Neuronal stem cell (in vitro differentiated cells): ENCODE measurements around the gene ASIP.

Experiments
- DNase-seq: peaks from one replicate; pipeline ENCODE4 v3.0.0-alpha.2; 2013; ENCODE audit warnings: low spot score
- H2AFZ ChIP-seq: one replicate; pipeline ENCODE4 v1.6.1; 2013; ENCODE audit warnings: mild to moderate bottlenecking, low read length, inconsistent platforms
- H2AK5ac ChIP-seq: 2 replicates; pipeline ENCODE4 v1.6.1; 2013; ENCODE audit warnings: low read depth, mild to moderate bottlenecking, inconsistent platforms, low read length, moderate library complexity, mixed read lengths
- H2BK120ac ChIP-seq: 2 replicates; pipeline ENCODE4 v1.6.1; 2013; ENCODE audit warnings: low read depth, mild to moderate bottlenecking, inconsistent platforms, low read length, moderate library complexity, mixed read lengths
- H2BK12ac ChIP-seq: one replicate; pipeline ENCODE4 v1.6.1; 2013; ENCODE audit warnings: low read length, inconsistent platforms
- H2BK15ac ChIP-seq: 2 replicates; pipeline ENCODE4 v1.6.1; 2013; ENCODE audit warnings: mild to moderate bottlenecking, low read length, inconsistent platforms, mixed read lengths
- H2BK5ac ChIP-seq: one replicate; pipeline ENCODE4 v1.6.1; 2013; ENCODE audit warnings: inconsistent platforms, mild to moderate bottlenecking, low read length, moderate library complexity
- H3K14ac ChIP-seq: one replicate; pipeline ENCODE4 v1.6.1; 2013; ENCODE audit warnings: low read length, inconsistent platforms
- H3K18ac ChIP-seq: 2 replicates; pipeline ENCODE4 v1.6.1; 2013; ENCODE audit warnings: low read length, inconsistent platforms
- H3K23ac ChIP-seq: 2 replicates; pipeline ENCODE4 v1.6.1; 2013; ENCODE audit warnings: low read depth, mild to moderate bottlenecking, mixed read lengths, low read length, inconsistent platforms; ENCODE audit not compliant: poor library complexity
- H3K27ac ChIP-seq: replicated peaks from 3 replicates; pipeline ENCODE4 v1.5.1; 2013; ENCODE audit warnings: low read length, inconsistent platforms
- H3K27me3 ChIP-seq, 3 experiments: 2 replicates each; pipeline ENCODE4 v1.6.1; 2013; ENCODE audit warnings: low read length in 3 of 3, mild to moderate bottlenecking in 2 of 3, inconsistent platforms in 1 of 3, low read depth in 1 of 3, mixed read lengths in 1 of 3, moderate library complexity in 1 of 3; ENCODE audit not compliant: control insufficient read depth in 3 of 3, insufficient read depth in 3 of 3
- H3K36me3 ChIP-seq, 2 donors: replicated peaks in 1 of 2; 2 replicates each; pipeline ENCODE4 v1.6.1; 2013; ENCODE audit warnings: low read length in 2 of 2; ENCODE audit not compliant: control insufficient read depth in 2 of 2, insufficient read depth in 2 of 2
- H3K4ac ChIP-seq: 2 replicates; pipeline ENCODE4 v1.6.1; 2013; ENCODE audit warnings: inconsistent platforms, mild to moderate bottlenecking, low read length, moderate library complexity
- H3K4me1 ChIP-seq, 2 donors: 1 replicate in 1 of 2; 2 replicates in 1 of 2; pipeline ENCODE4 v1.6.1; 2013; ENCODE audit warnings: low read length in 2 of 2, low read depth in 1 of 2; ENCODE audit not compliant: control insufficient read depth in 2 of 2, insufficient read depth in 1 of 2
- H3K4me2 ChIP-seq: one replicate; pipeline ENCODE4 v1.6.1; 2013; ENCODE audit warnings: mild to moderate bottlenecking, low read length, inconsistent platforms; ENCODE audit not compliant: insufficient read depth, poor library complexity, severe bottlenecking
- H3K4me3 ChIP-seq, 2 donors: 2 replicates each; pipeline ENCODE4 v1.5.1; 2013; ENCODE audit warnings: low read length in 2 of 2, mild to moderate bottlenecking in 2 of 2, inconsistent platforms in 1 of 2, moderate library complexity in 1 of 2
- H3K79me1 ChIP-seq: one replicate; pipeline ENCODE4 v1.6.1; 2013; ENCODE audit warnings: low read depth, mild to moderate bottlenecking, inconsistent platforms, low read length, moderate library complexity
- H3K9ac ChIP-seq: one replicate; pipeline ENCODE4 v1.6.1; 2013; ENCODE audit warnings: mild to moderate bottlenecking, low read depth, low read length, inconsistent platforms; ENCODE audit not compliant: poor library complexity
- H3K9me3 ChIP-seq, 2 donors: replicated peaks in 1 of 2; 2 replicates each; pipeline versions ENCODE3 to v1.6.1; 2013; ENCODE audit warnings: low read length in 2 of 2, mild to moderate bottlenecking in 2 of 2, inconsistent platforms in 1 of 2, low read depth in 1 of 2, mixed read lengths in 1 of 2, moderate library complexity in 1 of 2; ENCODE audit not compliant: control insufficient read depth in 2 of 2, insufficient read depth in 1 of 2
- H4K8ac ChIP-seq: one replicate; pipeline ENCODE4 v1.6.1; 2013; ENCODE audit warnings: low read depth, mild to moderate bottlenecking, inconsistent platforms, low read length, moderate library complexity
- H4K91ac ChIP-seq: one replicate; pipeline ENCODE4 v1.6.1; 2013; ENCODE audit warnings: low read length, low read depth, mild to moderate bottlenecking, inconsistent platforms; ENCODE audit not compliant: poor library complexity
- WGBS, 2 donors: extraction: QIAGEN DNeasy Blood & Tissue Kit; methylation state at CpG; one replicate each; pipeline ENCODE4 v1.1.7; 2013; ENCODE audit warnings: missing lambda C conversion rate in 2 of 2, mixed read lengths in 1 of 2; ENCODE audit not compliant: insufficient read length in 2 of 2, insufficient replicate concordance in 1 of 2; ENCODE audit errors: extremely low coverage in 2 of 2; 5-methylcytosine and 5-hydroxymethylcytosine counted together

ASIP gene

GRCh38 chr20:34211591-34211990, 29.6 kb upstream of the ASIP start:
- Histone ChIP-seq H2AK5ac (no peak overlapping the region), H3K14ac (no peak overlapping the region), H2BK120ac (no peak overlapping the region), H3K23ac (no peak overlapping the region), H3K36me3 (no peaks in the 10 kb centered on the region), H2AFZ (no peak overlapping the region), H3K4me2 (no peak overlapping the region), H2BK5ac (no peak overlapping the region), H3K18ac (no peak overlapping the region), H2BK15ac (no peak overlapping the region), H3K4me1 (no peaks in the 10 kb centered on the region), H4K91ac (no peak overlapping the region), H3K4me3 (no peak overlapping the region), H2BK12ac (no peak overlapping the region), H3K79me1 (no peaks in the 10 kb centered on the region), H3K27me3 (peaks cover 0 to 31% (median 0%) of the 10 kb centered on the region in 3 experiments), H3K9me3 (peaks cover 6 to 11% of the 10 kb centered on the region in 2 donors), H3K4ac (no peak overlapping the region), H3K9ac (no peak overlapping the region), H3K27ac (no peak overlapping the region), H4K8ac (no peak overlapping the region)
- no peak for DNase-seq
- no CpG with 5 or more reads among the region's 2 CpGs for WGBS, 2 donors

DNA sequence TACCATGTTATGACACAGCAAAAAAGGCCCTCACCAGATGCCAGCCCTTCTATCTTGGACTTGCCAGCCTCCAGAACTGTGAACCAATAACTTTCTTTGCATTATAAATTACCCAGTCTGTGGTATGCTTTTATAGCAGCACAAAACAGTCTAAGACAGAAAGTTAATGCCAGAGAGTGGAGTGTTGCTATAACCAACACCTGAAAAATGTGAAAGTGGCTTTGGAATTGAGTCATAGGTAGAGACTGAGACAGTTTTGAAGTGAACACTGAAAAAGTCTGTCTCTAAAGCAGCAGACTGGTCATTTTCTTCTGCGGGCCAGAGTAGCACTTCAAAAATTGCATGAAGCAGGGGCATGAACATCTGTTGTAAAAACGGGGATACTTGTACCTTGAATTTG, 28.0 kb upstream of the ASIP start:
- no peak overlapping the region for H3K4me2 ChIP-seq
- no peak overlapping the region for H4K8ac ChIP-seq
- no CpG with 5 or more reads among the region's 2 CpGs for WGBS, 2 donors

DNA sequence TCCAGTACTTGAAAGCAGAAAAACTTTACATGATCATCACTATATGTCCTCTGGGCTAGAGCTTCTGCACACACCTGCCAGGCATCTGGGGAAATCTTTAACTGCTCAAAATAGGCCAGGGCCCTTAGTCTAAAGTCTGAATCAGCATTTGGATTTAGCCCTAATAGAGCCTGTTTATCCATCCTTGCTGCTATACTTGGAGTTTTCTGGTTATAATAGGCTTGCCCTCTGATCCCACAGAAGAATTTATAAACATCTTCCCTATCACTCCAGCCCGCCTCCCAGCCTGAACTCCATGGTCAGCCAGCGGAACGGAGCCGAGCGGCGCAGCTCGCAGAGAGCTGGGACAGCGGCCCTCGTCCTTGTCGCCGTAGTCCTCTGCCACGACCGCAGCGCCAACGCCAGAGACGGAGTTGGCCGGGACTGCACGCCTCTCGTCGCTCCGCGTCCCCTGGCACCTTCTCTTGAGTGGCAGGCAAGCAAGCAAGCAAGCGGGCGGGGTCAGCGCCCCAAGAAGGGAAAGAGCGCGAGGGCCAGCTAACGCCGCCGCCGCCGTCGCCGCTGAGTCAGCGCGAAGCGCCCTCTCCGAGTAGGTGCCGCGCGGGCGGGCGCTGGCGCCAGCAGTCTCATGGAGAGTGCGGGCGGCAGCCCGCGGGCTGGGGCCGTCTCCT, 25.4 kb upstream of the ASIP start:
- peak overlapping the region; percentile 80 for H3K4me2 ChIP-seq
- peak overlapping the region; percentile 98 for H3K18ac ChIP-seq
- H3K36me3 ChIP-seq, result no peaks in the 10 kb centered on the region
- peak overlapping the region; percentile 77 for H3K9ac ChIP-seq
- no peaks in the 10 kb centered on the region for H3K4me1 ChIP-seq
- peak overlapping the region; percentile 85 for H4K91ac ChIP-seq
- WGBS, 2 donors, result no CpG with 5 or more reads among the region's 49 CpGs
- H3K27me3 ChIP-seq, result peaks cover 0 to 47% (median 0%) of the 10 kb centered on the region in 3 experiments
- H3K4me3 ChIP-seq, result peak overlapping the region; percentile 57 to 78
- peak overlapping the region; percentile 89 for H3K23ac ChIP-seq
- peak overlapping the region; percentile 43 for H4K8ac ChIP-seq
- peaks cover 0 to 6% of the 10 kb centered on the region in 2 donors for H3K9me3 ChIP-seq
- no peak overlapping the region for H2BK15ac ChIP-seq
- peak overlapping the region; percentile 94 for H2AFZ ChIP-seq
- H2AK5ac ChIP-seq, result no peak overlapping the region
- no peak overlapping the region for H2BK120ac ChIP-seq
- H2BK5ac ChIP-seq, result no peak overlapping the region
- peak; percentile 72 for DNase-seq
- no peaks in the 10 kb centered on the region for H3K79me1 ChIP-seq
- no peak overlapping the region for H3K27ac ChIP-seq
- H3K14ac ChIP-seq, result peak overlapping the region; percentile 82
- peak overlapping the region; percentile 73 for H2BK12ac ChIP-seq
- no peak overlapping the region for H3K4ac ChIP-seq

More for the DNA sequence above, 28.0 kb upstream of the ASIP start:
- Histone ChIP-seq H2BK12ac (no peak overlapping the region), H3K4me1 (no peaks in the 10 kb centered on the region), H2BK5ac (no peak overlapping the region), H2AK5ac (no peak overlapping the region), H3K18ac (no peak overlapping the region), H3K27me3 (peaks cover 0 to 39% (median 0%) of the 10 kb centered on the region in 3 experiments), H3K36me3 (no peaks in the 10 kb centered on the region), H2BK15ac (no peak overlapping the region), H3K23ac (no peak overlapping the region), H2AFZ (no peak overlapping the region), H2BK120ac (no peak overlapping the region), H3K4me3 (no peak overlapping the region), H3K14ac (no peak overlapping the region), H3K4ac (no peak overlapping the region), H4K91ac (no peak overlapping the region), H3K9ac (no peak overlapping the region), H3K27ac (no peak overlapping the region), H3K9me3 (peaks cover 6 to 11% of the 10 kb centered on the region in 2 donors), H3K79me1 (no peaks in the 10 kb centered on the region)
- DNase-seq, result no peak

DNA sequence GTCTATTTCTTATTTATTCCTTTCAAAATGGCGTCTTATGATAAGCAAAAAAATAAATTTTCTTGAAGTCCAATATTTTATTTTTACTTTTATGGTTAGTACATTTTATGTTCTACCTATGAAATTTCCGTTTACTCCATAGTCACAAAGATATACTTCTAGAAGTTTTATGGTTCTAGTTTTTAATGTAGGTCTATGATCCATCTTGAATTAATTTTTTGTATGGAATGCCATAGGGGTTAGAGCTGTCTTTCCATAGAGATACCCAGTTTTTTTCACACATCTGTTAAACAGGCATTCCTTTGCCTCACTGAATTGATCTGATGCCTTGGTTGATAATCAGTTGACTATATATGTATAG, 24.9 kb upstream of the ASIP start:
- Histone ChIP-seq H3K4ac (no peak overlapping the region), H2BK120ac (no peak overlapping the region), H3K4me1 (no peaks in the 10 kb centered on the region), H3K27me3 (peaks cover 0 to 47% (median 0%) of the 10 kb centered on the region in 3 experiments), H3K9me3 (peaks cover 0 to 6% of the 10 kb centered on the region in 2 donors), H3K27ac (no peak overlapping the region), H3K36me3 (no peaks in the 10 kb centered on the region), H4K91ac (no peak overlapping the region), H3K79me1 (no peaks in the 10 kb centered on the region), H2AK5ac (no peak overlapping the region), H3K14ac (no peak overlapping the region), H2BK5ac (no peak overlapping the region), H3K9ac (no peak overlapping the region), H3K23ac (no peak overlapping the region), H3K4me3 (peak overlapping the region in 1 of 2 donors; percentile 57), H3K18ac (no peak overlapping the region), H2AFZ (peak overlapping the region; percentile 94), H3K4me2 (no peak overlapping the region), H2BK12ac (no peak overlapping the region), H4K8ac (no peak overlapping the region), H2BK15ac (no peak overlapping the region)
- DNase-seq, result no peak
- no CpG with 5 or more reads among the region's 2 CpGs for WGBS, 2 donors
